Epithelial cell of esophagus (primary cell): ENCODE measurements around the gene RAMACL.
"Not testable (repeated sequence)": the region's sequence is repeated elsewhere in the genome, so short reads cannot be mapped to it uniquely, and the experiment has no call there.

ENCODE experiments used
- DNase-seq: peaks from one replicate; pipeline ENCODE4 v3.0.0; 2010; ENCODE audit warnings: low read depth
- H3K4me3 ChIP-seq: 2 replicates; pipeline ENCODE4 v1.5.1; 2011; ENCODE audit warnings: mild to moderate bottlenecking, low read length, control low read depth
- TF ChIP-seq, protein P1 (sequence below): IDR thresholded peaks from 2 replicates; pipeline ENCODE4 v1.5.1; 2011; ENCODE audit warnings: low read depth, mild to moderate bottlenecking, low read length, control low read depth, inconsistent platforms; ENCODE audit not compliant: insufficient read depth; ENCODE audit errors: missing control alignments

Gene RAMACL

DNA sequence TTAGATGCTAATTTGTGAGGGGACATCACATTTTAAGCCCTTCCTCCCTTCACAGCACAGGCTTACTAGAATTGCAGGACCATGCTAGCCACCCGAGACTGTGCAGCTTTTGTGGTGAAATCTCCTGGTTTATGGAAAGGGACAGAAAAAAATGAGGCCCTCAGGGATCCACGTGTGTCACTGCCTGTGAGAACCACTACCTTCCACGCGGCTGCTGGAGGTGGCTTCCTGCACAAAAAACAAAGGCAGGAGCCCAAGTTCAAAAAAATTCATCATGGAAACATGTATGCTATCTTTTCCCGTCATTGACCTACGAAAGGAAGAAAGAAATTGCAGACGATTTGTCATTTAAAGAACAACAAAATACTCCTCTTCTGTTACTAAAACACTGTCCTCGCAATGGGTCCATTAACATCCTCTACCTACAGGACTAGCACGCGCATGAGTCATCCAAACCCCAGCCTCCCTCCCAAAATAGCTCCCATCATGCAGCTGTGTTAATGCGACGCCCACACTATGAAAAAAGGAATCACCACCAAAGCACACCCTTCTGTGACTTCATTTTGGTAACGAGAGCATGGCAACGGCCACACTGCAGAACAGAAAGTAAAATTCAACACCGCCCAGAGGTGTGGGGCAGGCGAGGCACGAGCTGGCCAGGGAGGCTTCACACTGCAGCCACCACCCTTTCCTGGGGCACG lies 45.7 kb downstream of the RAMACL start:
- no peak for DNase-seq

DNA sequence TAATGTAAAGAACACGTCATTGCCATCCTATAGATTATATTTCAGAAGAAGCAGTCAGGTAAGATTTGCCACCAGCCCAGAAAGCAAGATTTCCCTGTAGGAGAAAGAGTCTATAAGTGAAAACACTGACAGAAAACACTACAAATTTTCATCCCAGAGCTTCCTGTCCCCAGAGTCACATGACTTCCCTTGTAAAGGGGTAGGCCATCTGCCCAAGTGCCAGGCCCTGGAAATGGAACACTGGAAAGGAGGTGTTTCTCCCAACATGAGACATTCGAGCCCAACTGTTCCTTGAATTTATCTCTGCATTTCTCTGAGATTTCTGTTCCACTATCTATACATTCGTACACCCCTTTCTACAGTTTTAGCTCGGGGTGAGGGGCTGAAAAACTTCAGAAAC lies 46.9 kb downstream of the RAMACL start:
- no peak overlapping the region for H3K4me3 ChIP-seq
- TF ChIP-seq, protein P1, sequence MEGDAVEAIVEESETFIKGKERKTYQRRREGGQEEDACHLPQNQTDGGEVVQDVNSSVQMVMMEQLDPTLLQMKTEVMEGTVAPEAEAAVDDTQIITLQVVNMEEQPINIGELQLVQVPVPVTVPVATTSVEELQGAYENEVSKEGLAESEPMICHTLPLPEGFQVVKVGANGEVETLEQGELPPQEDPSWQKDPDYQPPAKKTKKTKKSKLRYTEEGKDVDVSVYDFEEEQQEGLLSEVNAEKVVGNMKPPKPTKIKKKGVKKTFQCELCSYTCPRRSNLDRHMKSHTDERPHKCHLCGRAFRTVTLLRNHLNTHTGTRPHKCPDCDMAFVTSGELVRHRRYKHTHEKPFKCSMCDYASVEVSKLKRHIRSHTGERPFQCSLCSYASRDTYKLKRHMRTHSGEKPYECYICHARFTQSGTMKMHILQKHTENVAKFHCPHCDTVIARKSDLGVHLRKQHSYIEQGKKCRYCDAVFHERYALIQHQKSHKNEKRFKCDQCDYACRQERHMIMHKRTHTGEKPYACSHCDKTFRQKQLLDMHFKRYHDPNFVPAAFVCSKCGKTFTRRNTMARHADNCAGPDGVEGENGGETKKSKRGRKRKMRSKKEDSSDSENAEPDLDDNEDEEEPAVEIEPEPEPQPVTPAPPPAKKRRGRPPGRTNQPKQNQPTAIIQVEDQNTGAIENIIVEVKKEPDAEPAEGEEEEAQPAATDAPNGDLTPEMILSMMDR: no peak
- DNase-seq: no peak

More for the DNA sequence above, 45.7 kb downstream of the RAMACL start:
- no peak overlapping the region for H3K4me3 ChIP-seq
- TF ChIP-seq, protein P1: no peak

DNA sequence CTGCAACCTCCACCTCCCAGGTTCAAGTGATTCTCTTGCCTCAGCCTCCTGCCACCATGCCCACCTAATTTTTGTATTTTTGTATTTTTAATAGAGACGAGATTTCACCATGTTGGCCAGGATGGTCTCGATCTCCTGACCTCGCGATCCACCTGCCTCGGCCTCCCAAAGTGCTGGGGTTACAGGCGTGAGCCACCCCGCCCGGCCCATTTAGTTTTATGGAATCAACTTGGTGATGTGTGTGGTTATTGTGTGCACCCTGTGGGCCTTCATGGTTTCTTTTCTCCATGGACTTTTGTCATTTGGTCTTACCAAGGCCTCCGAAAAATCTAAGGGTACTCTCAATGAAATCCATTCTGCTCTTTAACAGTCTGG lies 47.5 kb downstream of the RAMACL start:
- DNase-seq, H3K4me3 ChIP-seq: not testable (repeated sequence)

DNA sequence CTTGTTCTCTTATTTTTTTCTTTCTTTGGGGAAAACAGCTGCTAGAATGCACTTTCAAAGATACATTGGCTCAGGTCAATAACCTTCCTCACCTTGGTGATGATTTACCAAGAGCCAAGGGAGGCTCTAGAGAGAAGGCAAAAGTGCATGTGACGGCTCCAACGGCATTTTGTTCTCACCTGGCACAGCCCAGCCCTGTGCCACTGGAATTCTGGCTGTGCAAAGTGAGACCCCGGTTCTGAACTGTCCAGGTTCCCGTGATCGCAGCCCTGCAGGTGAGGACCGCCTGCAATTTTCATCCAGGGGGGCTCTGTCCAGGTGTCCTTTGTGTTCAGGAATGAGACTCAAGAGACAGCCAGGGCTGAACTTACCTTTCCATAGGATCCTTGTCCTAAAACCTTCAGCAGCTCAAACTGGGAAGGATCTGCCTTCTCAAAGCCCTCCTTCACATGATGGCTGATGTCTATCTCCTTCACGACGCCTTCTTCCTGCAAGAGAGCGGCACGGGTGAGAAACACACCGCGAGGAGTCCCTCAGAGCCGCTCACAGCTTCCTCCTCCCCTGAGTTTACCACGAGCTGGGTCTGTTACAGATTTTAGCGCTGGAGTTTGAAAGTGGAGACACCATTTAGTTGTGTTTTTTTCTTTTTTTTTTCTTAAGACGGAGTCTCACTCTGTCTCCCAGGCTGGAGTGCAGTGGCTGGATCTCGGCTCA lies 48.0 kb downstream of the RAMACL start:
- DNase-seq: no peak
- TF ChIP-seq, protein P1: no peak
- H3K4me3 ChIP-seq: no peak overlapping the region

DNA sequence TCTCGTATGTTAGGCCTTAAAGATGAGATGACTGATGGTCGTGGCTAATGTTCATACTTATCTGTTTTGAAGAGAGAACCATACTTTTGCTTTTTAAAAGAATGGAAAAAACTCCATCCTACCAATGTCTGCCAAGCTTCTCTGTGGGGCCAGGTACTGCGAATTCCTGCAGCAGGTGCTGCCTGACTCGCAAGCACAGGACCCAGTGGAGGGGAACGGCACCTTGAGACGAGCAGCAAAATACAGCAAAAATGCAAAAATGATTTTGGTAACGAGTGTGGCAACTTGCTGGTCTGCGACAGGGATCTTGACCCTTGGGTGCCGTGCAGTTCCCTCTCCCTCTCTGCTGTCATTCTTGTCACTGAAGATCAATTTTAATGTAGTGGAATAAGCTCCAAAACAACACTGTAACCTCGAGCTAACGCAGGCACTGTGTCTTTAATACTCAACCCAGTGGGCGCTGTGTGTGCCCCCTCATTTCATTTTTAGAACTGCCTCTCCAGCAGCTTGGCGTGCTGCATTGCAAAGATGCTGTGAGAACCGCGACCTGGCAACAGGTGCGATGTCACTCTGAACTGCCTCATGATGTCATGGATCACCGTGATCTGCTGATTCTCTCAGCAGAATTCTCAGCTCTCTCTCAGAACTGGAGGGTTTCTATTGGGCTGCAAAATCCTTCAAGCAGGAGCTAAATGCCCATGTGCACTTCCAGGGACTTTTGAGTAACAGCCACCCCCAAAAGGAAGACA lies 51.6 kb downstream of the RAMACL start:
- DNase-seq: no peak

DNA sequence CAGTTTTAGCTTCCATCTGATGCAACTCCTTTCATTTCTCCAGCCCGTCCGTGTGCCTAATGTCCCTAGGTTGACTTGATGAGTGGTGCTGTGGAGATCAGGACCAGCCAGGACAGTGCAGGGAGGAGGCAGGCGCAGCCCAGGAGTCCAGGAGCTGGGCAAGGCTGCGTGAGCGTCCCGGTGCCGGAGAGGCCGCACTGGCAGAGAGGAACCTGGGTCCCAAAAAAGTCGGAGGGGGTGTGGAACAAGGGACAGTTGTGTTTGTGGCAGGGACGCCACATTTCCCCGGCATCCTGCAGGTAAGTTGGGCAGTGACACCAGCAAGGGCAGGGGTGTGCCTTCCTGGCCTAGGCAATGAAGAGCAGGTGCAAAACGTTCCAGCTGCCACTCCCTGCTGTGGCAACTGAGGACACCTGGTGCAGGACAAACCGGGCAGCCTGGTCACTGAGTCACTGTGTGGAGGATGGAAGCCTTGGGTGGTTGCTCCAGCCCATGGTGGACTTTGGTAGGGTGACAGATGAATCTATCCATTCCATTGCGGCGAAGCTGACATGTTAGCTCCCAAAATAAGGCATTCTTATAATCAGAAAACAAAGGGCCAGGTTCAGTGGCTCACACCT lies 53.2 kb downstream of the RAMACL start:
- no peak for DNase-seq
- TF ChIP-seq, protein P1: no peak

More for the DNA sequence above, 51.6 kb downstream of the RAMACL start:
- H3K4me3 ChIP-seq: no peak overlapping the region
- TF ChIP-seq, protein P1: no peak

More for the DNA sequence above, 53.2 kb downstream of the RAMACL start:
- no peak overlapping the region for H3K4me3 ChIP-seq
